HG03460 (cell line): ENCODE results near the gene CCL3.
"Not testable (repeated sequence)": the region's sequence is repeated elsewhere in the genome, so short reads cannot be mapped to it uniquely, and the experiment has no call there.

Experiments
- ATAC-seq: cut with Tn5 transposase; IDR thresholded peaks from one replicate; pipeline ENCODE4 v1.9.1; 2021; ENCODE audit not compliant: unreplicated experiment

Gene CCL3

DNA sequence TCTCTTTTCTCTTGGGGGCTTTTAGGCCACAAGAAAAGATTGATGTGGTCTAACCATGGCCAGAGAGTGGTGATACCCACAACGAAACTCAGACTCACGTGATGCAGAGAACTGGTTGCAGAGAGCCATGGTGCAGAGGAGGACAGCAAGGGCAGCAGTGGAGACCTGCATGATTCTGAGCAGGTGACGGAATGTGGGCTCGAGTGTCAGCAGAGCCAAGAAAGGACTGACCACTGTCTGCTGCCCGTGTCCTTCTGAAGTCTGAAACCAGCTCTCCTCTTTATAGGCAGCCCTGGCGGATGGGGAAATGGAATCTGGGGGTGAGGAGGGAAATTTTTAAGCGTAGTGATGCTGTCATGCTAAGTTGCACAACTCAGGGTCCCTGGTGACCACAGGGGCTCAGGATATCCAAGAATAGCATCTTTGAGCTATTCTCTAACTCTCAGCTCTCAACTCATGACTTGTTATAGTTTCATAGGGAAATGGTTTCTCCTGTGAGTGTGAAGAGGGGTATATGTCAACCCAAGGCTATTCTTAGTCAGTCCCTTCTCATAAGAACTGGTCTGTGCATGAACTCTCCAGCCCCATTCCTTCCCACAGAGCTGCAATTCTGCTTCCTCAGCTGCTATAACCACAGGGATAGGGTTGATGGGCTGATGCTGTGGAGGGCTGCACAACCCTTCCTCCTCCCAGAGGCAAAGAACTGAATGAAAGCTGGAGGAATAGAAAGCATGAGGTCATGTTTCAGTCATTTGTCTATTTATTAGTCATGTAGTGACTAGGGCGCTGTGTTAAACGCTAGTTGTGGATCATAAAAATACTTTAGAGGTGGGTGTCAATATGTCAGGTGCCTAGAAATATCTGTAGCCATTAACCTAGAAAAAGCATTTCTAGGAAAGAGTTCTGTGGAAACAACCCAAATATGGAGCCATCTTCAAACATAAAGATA, at the start of gene CCL3:
Gene CCL3, minus strand, starts transcription at position 256 of the 949 bp plus-strand sequence. Its CDS starts 85 bp downstream, at position 171.
- ATAC-seq: peak; percentile 63

DNA sequence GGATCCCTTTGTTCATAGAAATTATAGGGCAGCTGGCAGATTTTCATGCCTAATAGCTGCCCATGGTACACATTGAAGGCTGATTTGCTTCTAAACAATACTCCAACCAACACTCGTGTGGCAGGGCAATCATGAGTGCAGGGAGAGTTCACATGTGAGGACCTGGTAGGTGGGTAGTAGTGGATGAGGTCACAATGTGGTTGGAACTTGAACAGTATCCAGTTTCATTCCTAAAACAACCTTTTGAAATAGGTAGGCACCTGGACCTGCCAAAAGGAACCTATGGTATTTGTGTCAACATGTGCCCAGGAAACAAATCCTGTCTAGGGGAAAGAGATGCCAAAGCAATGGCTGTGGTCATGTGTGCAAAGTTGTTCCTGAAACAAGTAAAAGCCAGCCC, 46.5 kb upstream of the CCL3 start:
- ATAC-seq: no peak

DNA sequence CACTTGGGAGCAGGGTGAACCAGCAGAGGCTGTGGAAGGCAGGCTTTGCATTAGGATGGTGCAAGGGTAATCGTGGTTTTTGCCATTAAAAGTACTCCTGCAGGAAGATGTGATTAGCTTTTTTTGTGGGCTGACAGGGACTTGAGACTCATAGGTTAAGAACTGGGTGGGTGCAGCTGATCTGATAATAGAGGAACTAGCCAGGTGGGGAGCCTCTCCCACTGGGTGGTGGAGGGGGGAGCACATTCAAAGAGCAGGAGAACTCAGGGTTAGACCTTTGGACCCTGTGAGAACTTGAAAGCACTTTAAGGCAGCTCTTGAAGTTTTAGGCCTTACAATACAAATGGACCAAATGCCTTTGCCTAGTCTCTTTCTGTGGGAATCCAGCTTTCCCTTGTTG, 46.1 kb upstream of the CCL3 start:
- no peak for ATAC-seq

DNA sequence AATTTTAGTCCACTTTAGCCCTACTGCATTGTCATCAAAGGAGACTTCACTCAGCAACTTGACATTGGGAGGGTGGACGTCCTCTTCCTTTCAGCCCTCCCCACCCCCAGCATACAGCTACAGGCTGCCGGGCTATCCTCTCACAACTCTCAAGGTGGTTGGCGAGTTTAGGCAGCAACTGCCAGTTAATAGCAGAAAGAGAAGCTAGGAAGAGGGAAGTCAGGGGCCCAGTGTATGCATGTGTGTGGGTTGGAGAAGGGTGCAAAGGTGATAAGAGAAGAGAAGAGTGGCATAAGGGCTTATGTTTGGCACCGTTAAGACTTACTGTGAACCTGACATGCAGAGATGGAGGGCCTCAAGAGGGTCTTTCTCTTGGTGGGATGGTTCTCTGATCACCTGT, 45.5 kb upstream of the CCL3 start:
- ATAC-seq: no peak

DNA sequence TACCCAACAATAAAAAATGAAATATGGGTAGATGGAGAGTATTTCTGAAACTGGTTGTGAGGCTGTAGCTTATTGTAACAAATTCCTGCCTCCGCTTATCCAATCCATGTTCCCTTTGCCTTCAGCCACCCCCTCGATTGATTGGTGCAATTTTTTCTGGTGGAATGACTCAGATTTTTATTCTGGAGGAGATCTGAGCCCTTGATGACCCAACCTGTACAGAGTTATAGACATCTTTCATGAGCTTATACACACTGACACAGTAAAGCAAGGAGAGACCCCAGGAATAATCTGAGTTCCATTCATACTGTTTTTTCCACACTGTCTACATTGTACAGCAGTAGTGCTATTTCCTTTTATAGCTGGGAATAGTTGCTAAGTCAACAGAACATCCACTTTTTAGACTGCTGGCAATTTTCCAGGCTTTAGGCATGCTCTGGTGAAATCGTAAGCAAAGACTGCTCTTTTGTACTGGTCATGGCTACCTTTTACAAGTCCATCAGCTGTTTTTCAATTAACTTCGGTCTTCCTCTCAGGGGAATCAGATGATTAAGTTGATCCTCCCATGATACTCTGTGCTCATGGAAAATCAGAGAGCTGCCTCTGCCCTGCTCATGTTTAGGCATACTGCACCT, 43.8 kb upstream of the CCL3 start:
- no peak for ATAC-seq

DNA sequence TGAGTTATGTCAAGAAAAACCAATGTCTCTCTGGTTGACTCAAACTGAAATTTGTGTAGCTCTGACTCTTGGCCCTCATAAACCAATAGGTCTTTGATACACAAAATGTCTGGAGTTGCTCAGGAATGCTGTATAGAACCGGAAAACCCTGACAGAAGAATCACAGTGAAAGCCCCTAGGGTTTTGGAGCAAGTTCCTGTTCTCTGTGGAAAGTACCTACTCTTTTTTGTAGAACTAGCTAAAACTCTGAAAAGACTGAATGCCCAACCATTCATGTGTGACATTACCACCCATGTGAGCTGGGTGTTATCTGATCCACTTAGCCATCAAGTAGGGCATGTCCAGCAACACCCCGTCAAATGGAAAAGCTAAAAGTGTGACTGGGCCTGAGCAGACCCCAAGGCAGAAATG, 42.5 kb upstream of the CCL3 start:
- no peak for ATAC-seq

DNA sequence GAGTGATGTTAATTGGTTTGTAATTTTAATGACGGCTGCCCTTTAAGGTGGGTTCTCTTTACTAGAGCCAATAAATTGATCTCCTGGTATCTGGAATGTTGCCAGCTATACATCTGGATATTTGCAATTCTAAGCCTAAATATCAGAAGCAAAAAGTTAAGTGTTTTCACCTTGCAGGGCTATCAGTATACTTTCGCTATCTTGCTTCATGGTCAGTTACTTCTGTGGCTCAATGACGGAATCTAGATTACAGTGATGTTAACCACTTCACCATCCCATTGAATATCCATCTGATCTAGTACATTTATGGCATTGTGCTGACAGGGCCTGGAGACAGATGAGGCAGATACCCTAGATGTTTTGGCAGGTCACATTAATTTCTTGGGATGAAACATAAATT, 42.0 kb upstream of the CCL3 start:
- no peak for ATAC-seq

DNA sequence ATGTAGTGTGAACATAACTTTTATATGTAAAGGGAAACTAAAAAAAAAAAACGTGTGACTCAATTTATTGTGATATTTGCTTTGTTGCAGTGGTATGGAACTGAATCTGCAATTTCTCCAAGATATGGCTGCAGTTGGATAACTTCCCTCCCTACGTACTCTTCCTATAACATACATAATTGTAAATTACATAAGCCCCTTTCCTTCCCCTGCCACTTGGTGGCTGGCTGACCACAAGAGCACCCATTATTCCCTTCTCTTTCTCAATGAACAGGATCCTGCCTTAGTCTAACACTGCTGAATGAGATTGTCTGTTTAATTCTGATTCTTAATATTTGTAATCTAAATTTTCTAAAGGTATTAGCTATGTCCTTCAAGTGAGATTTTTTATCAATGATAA, 41.5 kb upstream of the CCL3 start:
- ATAC-seq: no peak

DNA sequence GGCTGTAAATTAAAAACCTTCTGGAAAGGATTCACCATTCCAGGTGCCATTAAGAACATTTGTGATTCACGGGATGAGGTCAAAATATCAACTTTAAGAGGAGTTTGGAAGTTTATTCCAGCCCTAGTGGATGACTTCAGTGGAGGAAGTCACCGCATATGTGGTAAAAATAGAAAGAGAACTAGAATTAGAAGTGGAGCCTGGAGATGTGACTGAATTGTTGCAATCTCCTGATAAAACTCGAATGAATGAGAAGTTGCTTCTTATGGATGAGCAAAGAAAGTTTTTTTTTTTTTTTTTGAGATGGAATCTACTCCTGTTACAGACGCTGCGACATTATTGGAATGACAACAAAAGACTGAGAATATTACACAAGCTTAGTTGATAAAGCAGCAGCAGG, 40.4 kb upstream of the CCL3 start:
- no peak for ATAC-seq

DNA sequence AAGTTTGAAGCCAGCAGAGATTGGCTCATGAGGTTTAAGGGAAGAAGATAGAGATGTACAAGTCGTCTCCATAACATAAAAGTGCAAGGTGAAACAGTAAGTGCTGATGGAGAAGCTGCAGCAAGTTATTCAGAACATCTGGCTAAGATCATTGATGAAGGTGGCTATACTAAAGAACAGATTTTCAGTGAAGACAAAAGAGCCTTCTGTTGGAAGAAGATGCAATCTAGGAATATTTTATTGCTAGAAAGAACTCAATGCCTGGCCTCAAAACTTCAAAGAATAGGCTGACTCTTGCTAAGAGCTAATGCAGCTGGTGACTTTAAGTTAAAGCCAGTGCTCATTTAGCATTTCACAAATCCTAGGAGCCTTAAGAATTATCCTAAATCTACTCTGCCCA, 39.7 kb upstream of the CCL3 start:
- no peak for ATAC-seq

DNA sequence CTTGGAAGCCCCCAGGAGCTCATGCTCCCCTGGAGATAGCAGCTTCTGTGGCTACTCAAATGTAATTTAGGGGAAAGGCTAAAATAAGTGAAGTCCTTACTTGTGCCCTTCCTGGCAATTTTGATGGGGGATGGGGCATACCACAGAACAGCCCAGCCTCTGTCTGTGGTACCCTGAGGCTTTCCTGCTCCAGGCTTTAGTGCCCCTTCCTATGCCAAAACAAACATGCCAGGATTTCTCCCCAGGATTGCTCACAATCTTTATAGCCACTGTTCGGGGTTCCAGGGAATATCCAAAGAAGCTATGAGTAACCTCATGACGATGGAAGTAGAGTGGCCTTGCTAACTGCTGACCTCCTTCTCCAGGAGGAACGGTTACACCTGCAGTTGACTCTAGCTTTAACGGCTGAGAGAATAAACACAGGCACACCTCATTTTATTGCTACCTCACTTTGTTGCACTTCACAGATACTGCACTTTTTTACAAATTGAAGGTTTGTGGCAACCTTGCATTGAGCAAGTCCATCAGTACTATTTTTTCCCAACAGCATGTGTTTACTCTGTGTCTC, 38.6 kb upstream of the CCL3 start:
- no peak for ATAC-seq

DNA sequence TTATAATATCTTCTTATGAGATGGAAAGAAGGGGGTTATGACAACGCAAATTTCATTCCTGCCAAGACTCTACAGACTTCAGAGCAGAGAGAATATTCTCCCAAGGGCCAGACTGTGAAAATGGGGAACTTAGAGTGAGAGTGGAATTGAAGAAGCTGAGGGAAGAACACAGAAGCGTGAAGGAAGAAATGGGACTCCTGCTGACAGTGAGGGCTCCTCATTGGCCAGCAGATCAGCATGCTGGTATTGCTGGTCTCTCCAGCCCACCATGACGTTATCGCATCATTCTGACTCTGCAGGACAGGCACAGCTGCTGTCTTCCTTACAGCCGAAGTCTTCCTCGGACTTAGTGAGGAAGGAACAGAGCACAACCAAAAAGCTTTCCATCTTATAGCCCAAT, 38.0 kb upstream of the CCL3 start:
- no peak for ATAC-seq

DNA sequence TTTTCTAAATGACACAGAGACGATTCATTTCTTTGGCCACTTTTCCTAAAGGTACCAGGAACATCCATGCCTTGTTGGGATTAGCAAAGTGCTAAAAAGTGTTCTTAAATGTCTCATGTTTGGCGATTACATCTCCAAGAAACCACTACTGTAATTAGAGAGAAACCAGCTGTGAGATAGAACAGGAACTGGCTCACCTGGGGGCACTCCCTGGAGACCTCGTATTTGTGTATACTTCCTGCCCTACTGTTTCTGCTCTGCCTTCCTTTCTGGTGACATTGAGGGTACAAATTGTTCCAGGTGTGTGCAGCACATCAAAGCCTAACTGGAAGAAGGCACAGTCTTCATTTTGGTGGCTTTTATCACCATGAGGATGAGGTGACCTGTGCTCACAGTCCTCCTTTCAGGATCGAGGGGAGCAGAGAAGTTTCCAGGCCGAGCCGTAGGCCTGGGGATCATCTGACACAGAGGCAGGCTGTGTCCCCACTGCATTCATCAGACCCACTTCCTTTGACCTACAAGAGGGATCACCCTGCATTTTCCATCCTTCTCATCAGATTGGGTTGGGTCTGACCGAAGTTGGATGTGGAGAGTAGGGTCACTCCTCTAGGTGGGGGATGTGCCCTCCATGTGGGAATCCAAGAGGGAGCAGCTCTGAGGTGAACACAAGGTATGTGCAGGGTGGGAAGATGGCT, 37.4 kb upstream of the CCL3 start:
- peak; percentile 53 for ATAC-seq

DNA sequence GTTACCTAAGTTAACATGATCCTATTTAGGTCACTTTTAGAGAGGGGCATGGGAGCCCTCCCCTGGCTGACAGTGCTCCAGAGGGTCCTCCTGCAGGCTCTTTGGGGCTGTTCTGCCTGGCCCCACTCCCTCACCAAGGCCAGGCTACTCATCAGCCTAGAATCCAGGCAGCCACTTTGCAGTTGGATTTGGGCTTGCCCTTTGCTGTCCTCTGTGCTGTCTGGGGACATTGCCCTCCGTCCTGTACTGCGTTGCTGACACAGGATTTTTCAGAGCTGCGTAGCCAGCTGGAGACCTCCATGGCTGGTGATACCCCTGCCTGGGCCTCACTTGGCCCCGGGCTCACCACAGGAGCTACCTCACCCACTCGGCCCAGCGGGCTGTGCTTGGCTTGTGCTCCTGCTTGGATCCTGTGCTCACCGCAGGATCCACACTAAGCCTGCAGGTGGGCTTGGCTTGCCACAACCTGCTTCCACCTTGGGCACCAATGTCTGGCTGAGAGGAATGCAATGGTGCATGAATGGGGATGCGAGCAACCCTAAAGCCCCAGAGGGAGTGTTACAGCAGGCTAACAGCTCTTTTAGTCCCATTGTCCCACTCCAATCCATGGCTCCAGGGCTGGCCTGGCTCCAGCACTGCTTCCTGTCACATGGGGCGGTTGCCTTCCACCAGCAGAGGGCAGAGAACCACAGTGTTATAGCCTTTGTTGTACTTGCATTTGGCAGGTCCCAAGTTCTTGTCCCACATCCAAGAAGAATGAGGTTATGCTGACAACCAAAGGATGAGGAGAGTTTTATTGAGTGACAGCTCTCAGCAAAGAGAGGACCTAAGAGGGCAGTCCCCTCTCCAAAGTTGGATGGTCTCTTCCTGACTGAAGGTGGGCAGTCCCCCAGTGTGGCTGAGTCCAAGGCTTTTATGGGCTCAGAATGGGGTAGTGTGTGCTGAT, 35.2 kb upstream of the CCL3 start:
- ATAC-seq: no peak

DNA sequence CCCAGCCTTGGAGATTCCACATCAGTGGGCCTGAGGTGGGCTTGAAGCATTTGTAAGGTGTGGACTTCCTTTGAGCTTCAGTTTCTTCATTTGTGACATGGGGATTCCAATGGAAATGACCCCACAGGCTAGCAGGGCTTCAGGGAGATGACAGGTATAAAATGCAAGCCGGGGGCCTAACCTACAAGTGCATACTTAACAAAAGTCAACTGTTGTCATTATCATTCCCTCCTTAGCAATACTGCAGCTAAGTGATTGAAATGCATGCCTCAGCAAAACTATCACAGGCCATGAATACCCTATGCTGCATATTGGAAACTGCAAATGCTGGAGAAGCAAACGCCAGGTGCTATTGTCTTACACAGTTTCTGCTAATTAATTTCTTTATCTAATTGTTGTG, 33.5 kb upstream of the CCL3 start:
- no peak for ATAC-seq

DNA sequence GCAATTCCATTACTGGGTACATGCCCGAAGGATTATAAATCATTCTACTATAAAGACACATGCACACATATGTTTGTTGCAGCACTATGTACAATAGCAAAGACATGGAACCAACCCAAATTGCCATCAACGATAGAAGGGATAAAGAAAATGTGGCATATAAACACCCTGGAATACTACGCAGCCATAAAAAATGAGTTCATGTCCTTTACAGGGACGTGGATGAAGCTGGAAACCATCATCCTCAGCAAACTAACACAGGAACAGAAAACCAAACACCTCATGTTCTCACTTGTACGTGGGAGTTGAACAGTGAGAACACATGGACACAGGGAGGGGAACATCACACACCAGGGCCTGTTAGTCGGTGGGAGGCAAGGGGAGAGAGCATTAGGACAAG, 31.2 kb upstream of the CCL3 start:
- ATAC-seq: not testable (repeated sequence)

DNA sequence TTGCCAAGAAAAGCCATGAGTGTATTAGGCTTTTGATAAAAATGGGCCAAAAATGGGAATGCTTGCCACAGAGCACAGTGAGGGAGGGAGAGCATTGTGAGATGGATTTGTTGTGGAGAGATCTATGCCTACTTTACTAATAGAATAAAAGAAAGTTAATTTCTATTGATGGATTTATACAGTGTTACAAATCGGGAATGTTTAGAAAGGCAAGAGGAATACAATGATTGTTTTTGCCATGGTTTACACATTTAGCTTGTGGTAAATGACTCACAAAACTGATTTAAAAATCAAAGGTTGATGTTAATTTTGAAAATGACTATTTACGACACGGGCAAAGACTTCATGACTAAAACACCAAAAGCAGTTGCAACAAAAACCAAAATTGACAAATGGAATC, 30.3 kb upstream of the CCL3 start:
- ATAC-seq: no peak

DNA sequence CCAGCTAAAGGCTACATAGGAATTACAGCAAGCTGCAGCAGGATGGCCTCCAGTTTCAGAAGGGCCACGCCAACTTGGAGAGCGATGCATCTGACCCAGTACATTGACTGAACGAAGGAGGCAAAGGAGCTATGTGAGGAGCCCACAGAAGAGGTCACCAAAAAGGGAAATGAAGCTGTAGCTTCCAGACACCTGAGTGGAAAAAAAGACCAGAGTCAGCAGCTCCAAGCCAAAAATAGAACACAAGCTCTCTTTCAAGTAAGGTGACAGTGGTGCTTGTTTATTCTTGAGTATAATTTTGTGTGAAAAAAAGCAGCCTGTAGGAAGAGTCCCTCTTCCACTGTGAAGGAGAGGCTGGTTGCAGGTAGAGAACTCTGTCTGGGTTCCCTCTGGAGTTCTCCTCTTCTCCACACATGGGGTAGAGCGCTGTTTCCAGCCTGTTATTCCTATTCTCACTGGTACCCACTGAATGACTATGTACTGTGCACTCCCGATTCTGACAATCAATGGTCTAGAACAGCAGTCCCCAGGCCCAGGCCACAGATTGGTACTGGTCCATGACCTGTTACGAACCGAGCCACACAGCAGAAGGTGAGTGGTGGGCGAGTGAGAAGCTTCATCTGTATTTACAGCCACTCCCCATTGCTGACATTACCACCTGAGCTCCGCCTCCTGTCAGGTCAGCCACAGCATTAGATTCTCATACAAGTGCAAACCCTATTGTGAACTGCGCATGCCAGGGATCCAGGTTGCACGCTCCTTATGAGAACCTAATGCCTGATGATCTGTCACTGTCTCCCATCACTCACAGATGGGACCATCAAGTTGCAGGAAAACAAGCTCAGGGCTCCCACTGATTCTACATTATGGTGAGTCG, 28.8 kb upstream of the CCL3 start:
- no peak for ATAC-seq
